Fibroblast of the aortic adventitia (primary cell): ENCODE data around the gene IGSF1. TPM values are rescaled to one million over a fixed set of nuclear protein-coding genes. Genes with fewer than 3 reads are reported as not detected.

Source experiments
- DNase-seq: peaks from one replicate; pipeline ENCODE4 v3.0.0-alpha.2; 2010; ENCODE audit warnings: low read depth
- H3K4me3 ChIP-seq: 2 replicates; pipeline ENCODE4 v1.5.1; 2011; ENCODE audit warnings: low read depth, mild to moderate bottlenecking, control low read depth, low read length, moderate library complexity
- total RNA-seq: library from RNA; depleted of rRNA; stranded (reverse); fragments of >200 nt; gene quantifications from 2 replicates; pipeline ENCODE4 v1.2.3, GENCODE V29; 2012; ENCODE audit warnings: low replicate concordance
- TF ChIP-seq, protein P1 (sequence below): IDR thresholded peaks from 2 replicates; pipeline ENCODE4 v1.5.1; 2011; ENCODE audit warnings: mild to moderate bottlenecking, low read length, control low read depth, inconsistent platforms; ENCODE audit not compliant: insufficient read depth

IGSF1 gene
- total RNA-seq, 1 donor, result 0.09 TPM

DNA sequence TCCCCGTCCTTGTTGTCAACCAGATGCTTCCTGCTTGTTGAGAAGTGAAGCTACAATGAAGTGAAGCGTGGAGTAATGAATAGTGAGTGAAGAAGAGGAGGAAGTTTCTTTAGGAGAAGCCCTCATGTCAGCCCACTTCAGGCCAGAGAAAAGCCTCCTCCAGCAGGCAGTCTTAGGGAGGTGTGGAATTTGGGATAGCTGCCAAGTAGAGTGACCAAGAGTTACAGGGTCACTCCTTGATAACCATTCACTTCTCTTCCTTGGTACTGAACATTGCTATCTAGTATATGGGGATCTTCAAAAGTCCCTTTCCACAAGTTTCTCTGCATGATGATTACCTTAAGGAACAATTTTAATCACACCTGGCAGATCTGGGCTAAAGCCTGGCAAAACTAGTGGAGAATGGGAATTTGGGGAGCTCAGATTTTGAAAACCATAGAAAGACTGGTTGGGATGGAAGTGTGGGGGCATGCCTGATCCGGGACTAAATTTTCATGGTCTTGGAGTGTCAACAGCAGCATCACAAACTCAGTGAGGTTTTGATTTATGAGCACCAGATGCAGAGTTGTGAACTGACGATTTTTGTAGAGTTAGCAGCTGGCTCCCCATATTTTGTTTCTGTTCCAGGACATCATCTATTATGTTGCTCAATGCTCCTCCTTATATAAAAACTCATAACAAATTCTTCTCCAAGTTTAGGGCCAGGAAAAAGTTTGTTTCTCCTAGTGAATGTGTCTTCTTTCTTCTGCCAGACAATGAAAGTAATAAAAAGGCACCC is 53.1 kb downstream of the IGSF1 start:
- no peak overlapping the region for H3K4me3 ChIP-seq
- TF ChIP-seq, protein P1, sequence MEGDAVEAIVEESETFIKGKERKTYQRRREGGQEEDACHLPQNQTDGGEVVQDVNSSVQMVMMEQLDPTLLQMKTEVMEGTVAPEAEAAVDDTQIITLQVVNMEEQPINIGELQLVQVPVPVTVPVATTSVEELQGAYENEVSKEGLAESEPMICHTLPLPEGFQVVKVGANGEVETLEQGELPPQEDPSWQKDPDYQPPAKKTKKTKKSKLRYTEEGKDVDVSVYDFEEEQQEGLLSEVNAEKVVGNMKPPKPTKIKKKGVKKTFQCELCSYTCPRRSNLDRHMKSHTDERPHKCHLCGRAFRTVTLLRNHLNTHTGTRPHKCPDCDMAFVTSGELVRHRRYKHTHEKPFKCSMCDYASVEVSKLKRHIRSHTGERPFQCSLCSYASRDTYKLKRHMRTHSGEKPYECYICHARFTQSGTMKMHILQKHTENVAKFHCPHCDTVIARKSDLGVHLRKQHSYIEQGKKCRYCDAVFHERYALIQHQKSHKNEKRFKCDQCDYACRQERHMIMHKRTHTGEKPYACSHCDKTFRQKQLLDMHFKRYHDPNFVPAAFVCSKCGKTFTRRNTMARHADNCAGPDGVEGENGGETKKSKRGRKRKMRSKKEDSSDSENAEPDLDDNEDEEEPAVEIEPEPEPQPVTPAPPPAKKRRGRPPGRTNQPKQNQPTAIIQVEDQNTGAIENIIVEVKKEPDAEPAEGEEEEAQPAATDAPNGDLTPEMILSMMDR, result no peak
- no peak for DNase-seq

DNA sequence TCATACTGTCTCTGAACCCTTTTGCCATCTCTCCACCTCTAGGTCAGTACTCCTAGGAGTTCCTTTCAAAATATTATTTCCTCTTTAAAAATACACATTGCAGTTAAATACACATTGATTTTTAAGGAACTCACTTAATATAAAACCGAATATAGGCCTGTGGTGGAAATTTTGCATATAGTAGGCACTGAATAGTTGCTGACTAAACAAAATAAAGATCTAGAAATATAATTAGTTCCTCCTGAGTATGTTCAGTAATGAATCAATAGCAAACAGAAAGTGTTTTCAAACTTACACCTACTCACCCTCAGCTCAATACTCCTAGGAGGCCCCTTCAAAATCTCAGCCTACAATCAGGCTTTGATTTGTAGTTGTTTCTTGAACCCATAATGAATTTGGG is 61.5 kb downstream of the IGSF1 start:
- H3K4me3 ChIP-seq, result no peak overlapping the region
- no peak for DNase-seq
- TF ChIP-seq, protein P1, result no peak

DNA sequence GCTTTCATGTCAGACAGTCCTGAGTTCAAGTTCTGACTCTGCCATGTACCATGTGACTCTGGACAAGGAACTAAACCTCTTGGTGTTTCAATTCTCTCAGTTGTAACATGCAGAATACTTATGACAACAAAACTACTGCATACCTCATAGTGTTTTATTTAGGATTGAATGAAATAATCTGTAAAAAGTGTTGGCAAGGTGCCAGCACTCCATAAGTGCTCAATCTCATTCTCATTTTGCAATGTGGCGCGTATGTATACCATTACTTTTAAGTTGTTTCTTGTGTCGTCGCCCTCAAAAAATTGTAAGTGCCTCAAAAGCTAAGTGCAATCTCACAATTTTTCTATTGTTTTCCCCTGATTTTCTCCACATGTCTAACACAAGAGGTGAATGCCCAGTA is 62.5 kb downstream of the IGSF1 start:
- H3K4me3 ChIP-seq, result no peak overlapping the region
- TF ChIP-seq, protein P1, result no peak
- DNase-seq, result no peak

DNA sequence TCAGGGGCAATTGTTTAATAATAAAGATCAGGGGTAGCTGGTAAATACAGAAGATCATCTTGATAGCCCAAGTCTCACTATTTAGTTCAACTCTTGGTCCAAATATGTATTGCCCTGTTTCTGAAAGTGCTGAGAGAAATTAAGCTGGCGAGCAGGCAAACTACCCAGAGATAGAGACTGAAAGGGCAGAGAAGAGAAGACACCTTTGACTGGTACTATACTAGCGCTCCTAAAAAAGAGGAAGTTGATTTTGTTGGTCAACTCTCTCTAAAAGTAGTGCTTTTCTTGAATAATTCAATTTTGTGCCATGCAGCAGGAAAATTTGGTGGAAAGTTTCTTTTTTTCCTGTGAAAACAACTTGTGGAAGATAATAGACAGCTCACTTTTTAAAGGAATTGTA is 64.0 kb downstream of the IGSF1 start:
- DNase-seq, result no peak
- H3K4me3 ChIP-seq, result no peak overlapping the region
- TF ChIP-seq, protein P1, result no peak

Other genes with a start within 250 kb of the IGSF1 start
- gene ARHGAP36, start 231.0 kb downstream of the IGSF1 start, total RNA-seq, result not detected in 2 replicates